MG63 (cell line): Measurements from ENCODE around the gene LPP. TPM values are rescaled to one million over a fixed set of nuclear protein-coding genes. Genes with fewer than 3 reads are reported as not detected.

Source experiments
- DNase-seq: peaks from one replicate; pipeline ENCODE4 v3.0.0-alpha.2; 2020
- H3K27me3 ChIP-seq: fragments of 250-450 bp; sonication (Bioruptor Pico); 2 replicates; pipeline ENCODE4 v1.5.1; 2020; ENCODE audit warnings: mild to moderate bottlenecking, moderate library complexity
- H3K36me3 ChIP-seq: fragments of 250-450 bp; sonication (Bioruptor Pico); 2 replicates; pipeline ENCODE4 v1.5.1; 2020; ENCODE audit warnings: mild to moderate bottlenecking, moderate library complexity
- H3K4me3 ChIP-seq: fragments of 250-450 bp; sonication (Bioruptor Pico); 2 replicates; pipeline ENCODE4 v1.5.1; 2020; ENCODE audit warnings: mild to moderate bottlenecking, moderate library complexity
- H3K9me3 ChIP-seq: fragments of 250-450 bp; sonication (Bioruptor Pico); 2 replicates; pipeline ENCODE4 v1.5.1; 2020; ENCODE audit warnings: mild to moderate bottlenecking, moderate library complexity
- total RNA-seq: library from RNA; depleted of rRNA; stranded (reverse); fragments of >200 nt; shearing (Covaris generic); gene quantifications from 2 replicates; pipeline ENCODE4 v1.2.3, GENCODE V29; 2014; ENCODE audit warnings: low replicate concordance

LPP gene
- total RNA-seq, 1 experiment from 2014 or later: 7.9 TPM

- peaks cover 13% of the 10 kb centered on the region for H3K36me3 ChIP-seq
- no peak for DNase-seq
- H3K9me3 ChIP-seq: no peaks in the 10 kb centered on the region
Measured at GRCh38 chr3:188177721-188178120, 23.8 kb downstream of the LPP start.

GRCh38 chr3:188178293-188178936 lies 24.5 kb downstream of the LPP start:
- peaks cover 13% of the 10 kb centered on the region for H3K36me3 ChIP-seq
- no peak for DNase-seq
- H3K9me3 ChIP-seq: no peaks in the 10 kb centered on the region
- no peak overlapping the region for H3K4me3 ChIP-seq
- no peaks in the 10 kb centered on the region for H3K27me3 ChIP-seq

More at GRCh38 chr3:188177721-188178120, 23.8 kb downstream of the LPP start:
- no peak overlapping the region for H3K4me3 ChIP-seq
- H3K27me3 ChIP-seq: no peaks in the 10 kb centered on the region

GRCh38 chr3:188179006-188179966 lies 25.3 kb downstream of the LPP start:
- H3K4me3 ChIP-seq: no peak overlapping the region

GRCh38 chr3:188180114-188180513 lies 26.2 kb downstream of the LPP start:
- H3K27me3 ChIP-seq: no peaks in the 10 kb centered on the region
- DNase-seq: no peak
- no peaks in the 10 kb centered on the region for H3K9me3 ChIP-seq
- peaks cover 11% of the 10 kb centered on the region; the same call in 1 of the 2 replicates for H3K36me3 ChIP-seq
- H3K4me3 ChIP-seq: no peak overlapping the region

More at GRCh38 chr3:188179006-188179966, 25.3 kb downstream of the LPP start:
- Histone ChIP-seq H3K36me3 (peaks cover 13% of the 10 kb centered on the region; the same call in 1 of the 2 replicates), H3K27me3 (no peaks in the 10 kb centered on the region), H3K9me3 (no peaks in the 10 kb centered on the region)
- DNase-seq: peak; percentile 45

GRCh38 chr3:188183452-188183851 lies 29.5 kb downstream of the LPP start:
- DNase-seq: no peak
- Histone ChIP-seq H3K4me3 (no peak overlapping the region), H3K9me3 (no peaks in the 10 kb centered on the region), H3K27me3 (no peaks in the 10 kb centered on the region), H3K36me3 (peaks cover 11% of the 10 kb centered on the region)

- H3K36me3 ChIP-seq: peaks cover 14% of the 10 kb centered on the region
- no peaks in the 10 kb centered on the region for H3K27me3 ChIP-seq
- no peak overlapping the region for H3K4me3 ChIP-seq
- no peak for DNase-seq
- H3K9me3 ChIP-seq: no peaks in the 10 kb centered on the region
Measured at GRCh38 chr3:188184160-188184559, 30.2 kb downstream of the LPP start.

GRCh38 chr3:188184649-188185048 lies 30.7 kb downstream of the LPP start:
- H3K27me3 ChIP-seq: no peaks in the 10 kb centered on the region
- H3K36me3 ChIP-seq: peaks cover 12% of the 10 kb centered on the region
- no peak overlapping the region for H3K4me3 ChIP-seq
- no peaks in the 10 kb centered on the region for H3K9me3 ChIP-seq
- DNase-seq: no peak

- Histone ChIP-seq H3K27me3 (no peaks in the 10 kb centered on the region), H3K9me3 (no peaks in the 10 kb centered on the region)
- no peak for DNase-seq
Measured at GRCh38 chr3:188185717-188186251, 31.8 kb downstream of the LPP start.

GRCh38 chr3:188187053-188187452 lies 33.1 kb downstream of the LPP start:
- H3K9me3 ChIP-seq: no peaks in the 10 kb centered on the region
- no peak overlapping the region for H3K4me3 ChIP-seq
- no peaks in the 10 kb centered on the region for H3K27me3 ChIP-seq
- no peak for DNase-seq
- H3K36me3 ChIP-seq: peaks cover 8% of the 10 kb centered on the region

More at GRCh38 chr3:188185717-188186251, 31.8 kb downstream of the LPP start:
- Histone ChIP-seq H3K36me3 (peaks cover 9% of the 10 kb centered on the region), H3K4me3 (no peak overlapping the region)

GRCh38 chr3:188188911-188189310 lies 35.0 kb downstream of the LPP start:
- no peaks in the 10 kb centered on the region for H3K27me3 ChIP-seq
- no peaks in the 10 kb centered on the region for H3K9me3 ChIP-seq
- peaks cover 13% of the 10 kb centered on the region for H3K36me3 ChIP-seq
- DNase-seq: no peak
- H3K4me3 ChIP-seq: no peak overlapping the region

GRCh38 chr3:188191460-188191859 lies 37.5 kb downstream of the LPP start:
- Histone ChIP-seq H3K36me3 (peaks cover 13% of the 10 kb centered on the region), H3K4me3 (no peak overlapping the region), H3K27me3 (no peaks in the 10 kb centered on the region), H3K9me3 (no peaks in the 10 kb centered on the region)
- no peak for DNase-seq

- no peaks in the 10 kb centered on the region for H3K27me3 ChIP-seq
- H3K9me3 ChIP-seq: no peaks in the 10 kb centered on the region
- H3K36me3 ChIP-seq: peaks cover 13% of the 10 kb centered on the region
- no peak overlapping the region for H3K4me3 ChIP-seq
- DNase-seq: no peak
Measured at GRCh38 chr3:188192034-188192433, 38.1 kb downstream of the LPP start.

GRCh38 chr3:188194332-188194731 lies 40.4 kb downstream of the LPP start:
- H3K9me3 ChIP-seq: no peaks in the 10 kb centered on the region
- H3K27me3 ChIP-seq: no peaks in the 10 kb centered on the region
- DNase-seq: no peak
- H3K4me3 ChIP-seq: no peak overlapping the region
- peaks cover 12% of the 10 kb centered on the region for H3K36me3 ChIP-seq

- peaks cover 12% of the 10 kb centered on the region for H3K36me3 ChIP-seq
- H3K4me3 ChIP-seq: no peak overlapping the region
- no peaks in the 10 kb centered on the region for H3K27me3 ChIP-seq
- no peaks in the 10 kb centered on the region for H3K9me3 ChIP-seq
- DNase-seq: no peak
Measured at GRCh38 chr3:188196232-188196990, 42.5 kb downstream of the LPP start.

GRCh38 chr3:188197388-188197847 lies 43.5 kb downstream of the LPP start:
- no peak overlapping the region for H3K4me3 ChIP-seq
- DNase-seq: no peak
- no peaks in the 10 kb centered on the region for H3K27me3 ChIP-seq
- no peaks in the 10 kb centered on the region for H3K9me3 ChIP-seq
- H3K36me3 ChIP-seq: peaks cover 12% of the 10 kb centered on the region

- no peak overlapping the region for H3K4me3 ChIP-seq
- no peaks in the 10 kb centered on the region for H3K9me3 ChIP-seq
- peaks cover 7% of the 10 kb centered on the region; the same call in 1 of the 2 replicates for H3K36me3 ChIP-seq
- no peaks in the 10 kb centered on the region for H3K27me3 ChIP-seq
- DNase-seq: no peak
Measured at GRCh38 chr3:188198001-188198400, 44.0 kb downstream of the LPP start.
